Measurements from ENCODE around the gene DCTN5.
"Not testable (repeated sequence)": the region's sequence is repeated elsewhere in the genome, so short reads cannot be mapped to it uniquely, and the experiment has no call there.

The DCTN5 gene

DNA sequence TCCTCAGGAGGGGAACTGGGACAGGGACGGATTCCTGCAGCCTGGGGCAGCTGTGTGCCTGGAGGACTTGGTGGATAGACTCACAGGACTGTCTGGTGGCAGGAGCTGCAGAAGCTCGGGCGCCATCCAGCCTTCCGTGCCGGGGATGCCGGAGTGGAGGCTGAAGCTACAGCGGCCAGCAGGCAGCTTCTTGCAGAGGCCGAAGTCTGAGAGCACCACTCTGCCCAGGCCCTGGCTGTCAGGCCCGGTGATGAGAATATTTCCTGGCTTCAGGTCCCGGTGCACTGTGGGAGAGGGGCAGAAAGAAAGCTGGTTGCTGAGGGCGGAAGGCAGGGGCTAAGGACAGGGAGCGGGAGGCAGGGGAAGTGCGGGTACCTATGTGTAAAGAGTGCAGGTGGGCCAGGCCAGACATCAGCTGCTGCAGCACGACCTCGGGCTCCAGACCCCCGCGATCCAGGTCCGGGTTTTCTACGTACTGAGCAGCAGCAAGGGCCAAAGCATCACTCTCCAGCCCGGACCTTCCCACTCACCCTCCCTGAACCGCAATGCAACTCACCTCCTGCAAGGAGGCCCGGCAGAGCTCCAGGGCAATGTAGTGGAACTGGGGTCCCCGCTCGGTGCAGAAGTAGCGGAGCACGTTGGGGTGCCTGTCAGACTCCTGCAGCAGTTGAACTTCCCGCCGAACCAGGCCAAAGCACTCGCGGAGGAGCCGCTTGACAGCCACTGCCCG, 53.5 kb downstream of the DCTN5 start:
- DNase-seq = peak; percentile 84

DNA sequence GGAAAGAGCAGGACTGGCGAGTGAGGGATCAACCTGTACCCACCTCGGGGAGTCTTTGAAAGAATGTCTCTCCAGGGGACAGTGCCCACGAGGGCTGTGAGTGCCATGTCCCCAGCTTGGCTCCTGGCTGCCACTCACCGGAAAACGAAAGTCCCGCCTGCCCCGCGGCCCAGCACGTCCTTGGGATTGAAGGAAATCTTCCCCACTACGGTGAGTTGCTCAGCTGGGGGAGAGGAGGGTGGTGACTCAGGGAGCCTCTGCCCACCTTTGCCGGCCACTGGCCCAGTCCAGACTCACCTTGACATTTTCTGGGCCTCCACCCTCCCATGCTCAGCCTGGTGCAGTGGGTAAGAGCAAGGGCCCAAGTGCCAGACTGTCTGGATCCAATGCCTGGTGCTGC, 54.5 kb downstream of the DCTN5 start:
- no peak for DNase-seq

DNA sequence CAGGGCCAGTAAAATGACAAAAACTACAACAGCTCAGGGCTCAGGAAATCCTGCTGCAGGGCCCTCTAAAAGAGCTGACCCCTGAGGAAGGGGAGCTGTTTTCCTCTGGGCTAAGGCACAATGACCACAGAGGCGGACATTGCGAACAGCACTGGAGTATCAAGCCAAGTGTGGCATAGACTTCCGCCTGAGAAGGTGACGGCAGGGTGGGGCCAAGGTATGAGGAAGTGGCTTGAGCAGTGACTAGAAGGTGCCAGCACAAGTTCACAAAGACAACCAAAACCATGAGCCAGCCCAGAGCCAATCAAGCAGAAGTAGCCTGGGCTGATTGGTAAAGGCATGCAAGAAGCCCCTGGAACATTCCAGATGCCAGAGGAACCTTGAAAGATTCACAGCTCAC, 57.8 kb downstream of the DCTN5 start:
- DNase-seq = no peak

DNA sequence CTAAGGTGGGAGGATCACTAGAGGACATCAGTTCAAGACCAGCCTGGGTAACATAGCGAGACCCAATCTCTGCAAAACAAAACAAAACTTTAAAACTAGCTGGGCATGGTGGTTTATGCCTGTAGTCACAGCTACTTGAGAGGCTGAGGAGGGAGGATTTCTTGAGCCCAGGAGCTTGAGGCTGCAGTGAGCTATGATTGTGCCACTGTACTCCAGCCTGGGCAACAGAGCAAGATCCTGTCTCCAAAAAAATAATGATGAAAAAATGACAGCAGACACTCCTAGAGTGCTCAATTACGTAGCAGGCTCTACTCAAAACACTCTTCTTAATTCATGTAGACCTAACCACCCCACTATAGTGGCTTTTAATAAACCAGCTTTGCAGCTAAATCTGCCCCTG, 58.8 kb downstream of the DCTN5 start:
- no peak for DNase-seq

DNA sequence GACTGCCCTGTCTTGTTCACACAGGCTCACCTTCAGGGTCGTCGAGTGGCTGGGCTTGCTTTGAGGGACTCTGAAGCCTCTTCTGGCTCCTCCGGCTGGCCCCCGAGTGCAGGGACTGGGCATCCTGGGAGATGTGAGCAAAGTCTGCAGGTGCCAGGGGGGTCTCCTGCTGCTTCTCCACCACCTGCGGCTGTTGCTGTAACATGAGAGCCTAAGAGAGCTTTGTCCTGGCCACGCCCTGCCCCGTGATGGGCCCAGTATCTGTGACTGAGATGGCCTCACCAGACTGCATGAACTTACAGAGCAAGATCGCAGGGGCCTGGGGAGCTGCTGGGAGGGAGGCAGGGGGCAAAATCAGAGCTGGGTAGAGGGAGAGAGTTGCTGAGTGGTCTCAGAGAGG, 59.2 kb downstream of the DCTN5 start:
- no peak for DNase-seq

DNA sequence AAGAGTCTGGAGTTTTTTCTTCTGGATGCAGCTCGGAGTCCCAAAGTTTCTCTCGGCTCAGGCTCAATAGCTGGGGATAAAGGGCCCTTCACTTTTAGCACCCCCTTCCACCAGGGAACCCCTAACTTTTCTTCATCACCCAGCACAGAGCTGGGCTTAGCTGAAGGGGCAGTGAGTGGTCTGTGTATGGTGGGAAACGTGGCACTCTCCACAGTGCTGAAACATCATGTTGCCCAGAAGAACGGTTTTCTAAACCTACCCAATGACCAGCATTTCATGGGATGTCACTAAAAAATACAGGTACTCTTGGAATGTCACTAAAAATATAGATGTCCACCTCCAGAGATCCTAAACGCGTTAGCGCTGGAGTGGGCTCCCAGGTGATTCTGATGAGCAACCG, 59.8 kb downstream of the DCTN5 start:
- DNase-seq = no peak

DNA sequence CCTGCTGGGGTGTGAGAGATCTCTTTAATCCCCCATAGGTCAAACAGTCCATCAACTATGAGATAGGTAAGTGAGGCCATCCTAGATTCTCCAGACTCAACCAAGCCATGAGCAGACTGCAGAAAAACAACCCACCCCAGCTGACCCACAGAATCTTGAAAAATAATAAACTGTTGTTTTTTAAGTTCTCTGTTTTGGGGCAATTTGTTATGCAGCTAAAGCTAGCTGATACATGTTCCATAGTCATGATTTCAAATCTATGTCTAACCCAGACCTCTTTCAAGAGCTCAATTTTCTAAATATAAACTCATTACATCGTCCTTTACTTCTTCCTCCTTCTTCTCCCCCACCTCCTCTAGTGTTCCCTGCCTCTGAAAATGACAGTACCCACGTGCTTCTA, 61.7 kb downstream of the DCTN5 start:
- DNase-seq = no peak

DNA sequence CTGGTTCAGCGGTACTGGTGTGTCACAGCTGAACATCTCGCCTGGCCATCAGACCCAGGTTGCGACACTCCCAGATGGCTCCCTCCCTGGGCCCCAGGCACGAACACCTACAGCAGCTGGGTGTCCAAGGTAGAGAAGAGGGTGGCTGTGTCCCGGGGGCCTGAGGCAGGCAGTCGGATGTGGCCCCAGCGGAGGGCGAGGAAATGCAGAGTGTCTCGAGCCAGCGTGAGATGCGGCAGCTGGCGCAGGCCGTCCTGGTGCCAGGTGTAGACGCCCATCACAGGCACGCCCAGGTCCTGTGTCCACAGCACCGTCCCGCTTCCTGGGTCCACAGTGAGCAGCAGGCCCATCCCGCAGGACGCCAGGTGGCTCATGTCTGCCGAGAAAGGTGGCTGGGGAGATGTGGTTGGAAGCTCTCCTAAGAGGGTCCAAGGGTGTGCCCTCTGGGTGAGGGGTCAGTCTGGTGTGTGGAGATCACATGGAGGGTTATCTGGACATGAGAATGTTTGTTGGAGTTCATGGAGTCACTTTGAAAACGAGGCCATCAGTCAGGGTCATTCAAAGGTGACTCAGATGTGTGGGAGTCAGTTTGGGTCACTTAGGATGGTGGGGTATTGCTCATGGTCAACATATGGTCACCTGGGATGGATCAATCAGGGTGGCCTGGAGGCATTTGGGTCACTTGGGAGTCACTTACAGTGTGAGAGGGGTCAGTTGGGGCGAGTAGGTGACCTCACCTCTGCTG, 63.7 kb downstream of the DCTN5 start:
- no peak for DNase-seq

DNA sequence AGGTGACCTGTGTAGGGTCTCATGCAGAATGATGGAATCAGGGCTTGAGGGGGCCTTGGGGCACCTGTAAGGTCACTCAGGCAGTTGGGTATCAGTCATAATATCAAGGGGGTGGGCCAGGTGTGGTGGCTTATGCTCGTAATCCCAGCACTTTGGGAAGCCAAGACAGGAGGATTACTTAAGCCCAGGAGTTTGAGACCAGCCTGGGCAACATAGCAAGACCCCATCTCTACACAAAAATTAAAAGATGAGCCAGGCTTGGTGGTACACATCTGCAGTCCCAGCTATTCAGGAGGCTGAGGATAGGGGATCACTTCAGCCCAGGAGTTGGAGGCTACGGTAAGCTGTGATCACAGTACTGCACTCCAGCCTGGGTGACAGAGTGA, 64.2 kb downstream of the DCTN5 start:
- no peak for DNase-seq

DNA sequence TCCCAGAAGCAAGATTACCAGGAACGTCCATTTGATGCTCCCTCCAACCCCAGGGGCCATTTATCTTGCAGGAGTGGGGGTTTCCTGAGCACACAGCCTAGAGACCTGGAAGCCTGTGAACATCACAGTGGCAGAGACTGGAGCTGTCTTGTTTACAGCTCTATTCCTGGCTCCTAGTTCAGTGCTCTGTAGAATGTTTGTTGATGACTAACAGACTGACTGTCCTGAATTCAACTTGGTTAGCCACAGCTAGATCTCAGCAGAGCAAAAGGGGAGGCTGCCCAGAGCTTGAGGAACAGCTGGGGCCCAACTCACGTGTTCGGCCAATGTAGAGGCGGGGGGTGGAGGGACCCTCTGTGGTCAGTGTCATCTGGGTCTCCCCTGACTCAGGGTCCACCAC, 65.2 kb downstream of the DCTN5 start:
- DNase-seq = no peak

DNA sequence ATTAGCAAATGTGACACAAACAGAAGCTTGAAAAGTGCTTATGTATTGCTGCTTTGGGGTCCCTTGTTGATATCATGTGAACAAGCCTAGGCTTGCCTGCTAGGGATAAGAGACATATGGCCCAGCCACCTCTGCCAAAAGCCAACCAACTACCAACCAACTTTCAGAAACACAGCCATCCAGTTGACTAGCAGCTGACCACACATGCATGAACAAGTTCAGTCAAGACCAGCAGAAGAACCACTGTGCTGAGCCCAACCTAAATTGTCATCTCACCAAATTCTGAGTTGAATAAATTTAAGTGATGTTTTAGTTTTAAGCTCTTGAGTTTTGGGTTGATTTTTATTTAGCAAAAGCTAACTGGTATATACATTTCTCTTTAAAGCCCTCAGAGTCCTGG, 68.3 kb downstream of the DCTN5 start:
- no peak for DNase-seq

DNA sequence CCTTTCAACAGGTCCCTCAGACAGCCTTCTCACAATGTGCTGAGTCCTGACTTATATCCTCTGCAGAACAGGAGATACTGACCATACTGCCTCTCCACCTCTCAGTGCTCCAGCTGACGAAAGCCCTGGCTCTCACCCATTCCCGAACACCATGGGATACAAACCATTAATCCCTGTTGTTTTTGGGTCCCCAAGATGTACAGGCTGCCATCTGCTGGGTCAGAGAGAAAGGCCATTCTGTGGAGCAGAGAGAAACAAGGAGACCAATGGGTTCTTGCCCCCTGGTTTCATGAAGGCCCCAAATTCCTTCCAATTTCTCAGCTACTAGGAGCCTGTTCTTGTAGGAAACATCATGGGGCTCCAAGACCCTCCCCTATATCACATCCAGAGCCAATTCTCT, 68.7 kb downstream of the DCTN5 start:
- no peak for DNase-seq

DNA sequence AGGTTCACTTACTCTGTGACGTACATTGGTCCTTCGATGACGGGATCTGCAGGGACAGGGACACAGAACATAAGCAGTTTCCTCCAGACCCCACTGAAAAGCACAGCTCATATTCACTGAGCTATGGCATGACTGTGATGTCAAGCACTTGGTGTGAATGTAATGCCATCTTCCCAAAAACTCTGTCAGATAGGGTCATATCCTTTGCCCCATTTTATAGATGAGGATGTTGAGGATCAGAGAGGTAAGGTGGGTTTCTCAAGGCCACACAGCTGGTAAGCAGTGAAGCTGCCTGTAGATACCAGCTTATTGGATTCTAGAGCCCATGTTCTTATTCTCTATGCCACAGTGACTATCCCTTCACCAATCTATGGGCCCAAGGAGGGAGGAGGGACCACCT, 69.2 kb downstream of the DCTN5 start:
- DNase-seq = no peak

DNA sequence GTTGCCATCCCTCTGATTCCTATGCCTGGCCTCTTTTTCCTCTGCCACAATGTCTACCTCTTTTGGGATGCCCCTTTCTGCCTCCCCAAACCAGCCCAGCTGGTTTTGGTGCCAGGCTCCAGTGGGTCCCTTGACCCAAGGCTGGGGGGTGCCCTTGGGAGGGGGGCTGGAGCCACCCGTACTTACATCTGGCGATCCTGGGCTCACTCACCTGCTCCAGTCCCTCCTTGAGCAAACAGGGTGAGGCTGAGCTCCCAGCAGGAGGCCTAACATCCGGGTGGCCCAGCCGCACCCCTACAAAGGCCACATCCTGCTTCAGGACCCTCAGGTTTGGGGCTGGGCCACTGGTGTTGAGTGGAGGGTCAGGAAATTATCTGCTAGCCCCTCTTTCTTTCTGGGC, 70.5 kb downstream of the DCTN5 start:
- DNase-seq = no peak

DNA sequence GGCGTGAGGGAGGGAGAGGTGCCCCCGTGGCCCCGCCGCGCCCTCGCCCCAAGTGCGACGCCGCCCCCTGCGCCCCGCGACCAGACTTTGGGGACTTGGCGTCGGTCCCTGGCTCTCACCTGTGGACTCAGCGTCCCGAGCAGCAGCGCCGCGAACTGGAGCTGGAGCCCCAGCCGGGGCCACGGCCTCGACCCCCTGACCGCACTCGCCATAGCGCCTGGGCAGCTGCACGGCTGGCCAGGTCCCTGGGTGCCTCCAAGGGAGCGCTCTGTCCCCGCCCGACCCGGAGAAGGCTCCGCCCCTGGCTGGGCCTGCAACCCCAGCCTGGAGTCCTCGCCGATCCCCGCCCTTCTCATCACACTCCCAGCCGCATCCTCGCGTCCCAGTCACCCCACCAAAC, 71.7 kb downstream of the DCTN5 start, which contains the start of gene ERN2:
ERN2 (minus strand) TSS at position 247 of the 400 bp plus-strand sequence; CDS start at position 212, 35 bp downstream.
- DNase-seq = no peak

DNA sequence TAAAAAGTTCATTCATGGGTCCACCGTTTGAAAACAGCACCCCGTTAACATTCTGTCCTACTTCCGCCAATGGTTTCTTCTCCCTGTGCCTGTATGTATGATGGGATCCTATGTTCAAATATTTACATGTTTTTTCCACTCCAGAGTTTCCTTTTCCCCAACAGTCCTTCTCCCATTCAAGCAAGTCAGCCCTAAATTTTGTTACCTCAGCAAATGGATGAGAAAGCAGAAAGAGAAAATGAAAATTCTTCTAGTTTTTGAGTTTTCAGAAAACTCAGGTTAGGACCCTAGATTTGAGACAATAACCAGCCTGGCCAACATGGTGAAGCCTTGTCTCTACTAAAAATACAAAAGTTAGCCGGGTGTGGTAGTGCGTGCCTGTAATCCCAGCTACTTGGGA, 75.2 kb downstream of the DCTN5 start:
- no peak for DNase-seq

DNA sequence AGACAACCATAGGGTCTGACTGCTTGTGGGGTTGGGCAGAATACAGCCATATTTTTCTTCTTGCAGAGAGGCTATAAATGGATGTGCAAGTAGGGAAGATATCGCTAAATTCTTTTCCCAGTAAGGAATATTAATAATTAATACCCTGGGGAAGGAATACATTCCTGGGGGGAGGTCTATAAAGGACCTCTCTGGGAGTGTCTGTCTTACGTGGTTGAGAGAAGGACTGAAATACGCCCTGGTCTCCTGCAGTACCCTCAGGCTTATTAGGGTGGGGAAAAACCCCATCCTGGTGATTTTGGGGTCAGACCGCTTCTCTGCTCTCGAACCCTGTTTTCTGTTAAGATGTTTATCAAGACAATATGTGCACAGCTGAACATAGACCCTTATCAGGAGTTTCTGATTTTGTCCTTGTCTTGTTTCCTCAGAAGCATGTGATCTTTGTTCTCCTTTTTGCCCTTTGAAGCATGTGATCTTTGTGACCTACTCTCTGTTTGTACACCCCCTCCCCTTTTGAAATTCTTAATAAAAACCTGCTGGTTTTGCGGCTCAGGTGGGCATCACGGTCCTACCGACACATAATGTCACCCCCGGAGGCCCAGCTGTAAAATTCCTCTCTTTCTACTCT, 81.5 kb downstream of the DCTN5 start:
- DNase-seq = not testable (repeated sequence)

DNA sequence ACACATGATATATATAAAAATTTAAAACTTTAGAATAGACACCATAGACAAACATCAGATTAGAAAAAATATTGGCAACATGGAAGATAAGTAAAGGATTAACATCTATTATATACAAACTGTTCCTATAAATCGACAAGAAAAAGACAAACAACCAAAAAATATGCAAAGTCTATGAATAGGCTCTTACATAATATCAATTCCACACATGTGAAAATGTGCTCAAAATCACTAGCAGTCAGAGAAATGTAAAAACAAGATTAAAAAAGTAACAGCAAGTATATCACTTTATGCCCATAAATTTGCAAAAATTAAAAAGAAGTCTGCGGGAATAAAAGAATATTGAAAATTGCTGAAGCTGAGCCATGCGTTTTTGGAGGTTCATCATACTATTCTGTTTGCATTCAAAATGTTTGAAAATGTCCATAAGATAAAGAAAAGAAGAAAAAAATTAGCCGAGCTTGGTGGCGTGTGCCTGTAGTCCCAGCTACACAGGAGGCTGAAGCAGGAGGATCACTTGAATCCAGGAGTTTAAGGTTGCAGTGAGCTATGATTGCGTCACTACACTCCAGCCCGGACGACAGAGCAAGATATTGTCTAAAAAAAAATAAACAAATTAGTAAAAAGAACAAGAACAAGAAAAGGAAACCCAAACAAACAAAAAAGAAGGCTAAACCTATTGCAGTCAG, 83.0 kb downstream of the DCTN5 start:
- no peak for DNase-seq

DNA sequence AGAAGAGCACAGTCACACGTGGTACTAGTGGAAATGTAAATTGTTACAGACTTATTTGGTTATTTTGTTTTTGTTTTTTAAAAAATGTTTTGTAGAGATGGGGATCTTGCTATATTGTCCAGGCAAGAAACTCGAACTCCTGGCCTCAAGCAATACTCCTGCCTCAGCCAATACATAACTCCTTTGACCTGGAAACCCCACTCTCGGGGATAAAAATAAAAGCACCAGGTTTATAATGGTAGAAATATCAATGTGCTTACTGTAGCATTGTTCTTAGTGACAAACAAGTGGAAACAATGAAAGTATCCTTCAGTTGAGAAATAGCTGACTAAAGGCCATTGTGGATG, 83.5 kb downstream of the DCTN5 start:
- no peak for DNase-seq

DNA sequence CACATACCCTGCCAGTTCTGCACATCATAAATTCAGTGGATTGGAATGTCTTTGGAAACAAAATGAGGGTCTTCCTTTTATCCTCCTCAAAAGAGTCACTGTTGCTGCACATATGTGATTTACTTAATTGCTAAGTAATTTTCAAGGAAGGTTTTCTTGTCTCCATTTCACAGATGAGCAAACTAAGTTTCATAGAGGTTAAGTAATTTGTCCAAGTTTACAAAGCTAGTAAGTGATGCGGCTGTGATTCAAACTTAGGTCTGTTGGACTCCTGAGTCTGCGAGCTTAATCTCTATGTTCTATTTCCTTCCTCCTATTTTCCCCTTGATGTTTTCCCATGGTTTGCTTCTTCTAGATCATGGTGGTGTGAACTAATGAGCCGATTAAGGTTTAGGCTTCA, 85.4 kb downstream of the DCTN5 start:
- no peak for DNase-seq
